ENCODE data around the gene EXOSC1. TPM values are rescaled to one million over a fixed set of nuclear protein-coding genes. Genes with fewer than 3 reads are reported as not detected.
A peak's percentile ranks its signal among the peaks of the same experiment; 100 is the strongest.

EXOSC1 gene
- total RNA-seq, 2 experiments from 2014 or later = 43.3 to 49.2 TPM

GRCh38 chr10:97463363-97464132 lies 17.7 kb upstream of the EXOSC1 start:
- peak overlapping the region; percentile 55 for H3K27ac Mint-ChIP-seq
- H3K4me3 Mint-ChIP-seq = no peak overlapping the region
- CTCF ChIA-PET = interaction anchor here (0.8 to 2.7 kb wide), 15 partner anchors 9 to 185 kb away, joined by 3 to 22 read pairs (median 4); partner anchors contain the start of gene RRP12
- H3K9me3 Mint-ChIP-seq = no peaks in the 10 kb centered on the region
- no peaks in the 10 kb centered on the region for H3K4me1 Mint-ChIP-seq (ENCODE audit: low read depth)
- ATAC-seq = peak; percentile 80
- peaks cover 42% of the 10 kb centered on the region for H3K36me3 Mint-ChIP-seq (ENCODE audit: low read depth)
- POLR2A ChIA-PET = interaction anchor here (0.9 to 4.3 kb wide), 3 partner anchors 8 to 63 kb away, joined by 3 to 27 read pairs (median 4); no protein-coding TSS in a partner anchor
- H3K27me3 Mint-ChIP-seq = no peaks in the 10 kb centered on the region
- peak; percentile 89 for TF ChIP-seq CTCF (IDR thresholded peaks at IDR 0.05)
- DNase-seq = peak; percentile 40
- intact Hi-C loops (cut with micrococcal nuclease) = loop anchor here (2.0 kb wide), 1 partner anchor 87 kb away; no protein-coding TSS in a partner anchor

GRCh38 chr10:97462309-97462708 lies 16.5 kb upstream of the EXOSC1 start:
- no peak for TF ChIP-seq CTCF (IDR thresholded peaks at IDR 0.05)
- intact Hi-C loops (cut with micrococcal nuclease) = no loop called here
- Mint-ChIP-seq H3K4me3 (no peak overlapping the region), H3K27me3 (no peaks in the 10 kb centered on the region), H3K36me3 (ENCODE audit: low read depth) (peaks cover 48% of the 10 kb centered on the region), H3K4me1 (ENCODE audit: low read depth) (no peaks in the 10 kb centered on the region), H3K9me3 (no peaks in the 10 kb centered on the region), H3K27ac (no peak overlapping the region)
- no peak for ATAC-seq
- ChIA-PET POLR2A (interaction anchor here (1.4 kb wide), 1 partner anchor 15 kb away, joined by 5 read pairs; no protein-coding TSS in a partner anchor), CTCF (interaction anchor here (1.5 to 2.3 kb wide), 4 partner anchors 54 to 92 kb away, joined by 5 to 10 read pairs (median 7); no protein-coding TSS in a partner anchor)
- no peak for DNase-seq

- Mint-ChIP-seq H3K36me3 (ENCODE audit: low read depth) (peaks cover 66% of the 10 kb centered on the region), H3K9me3 (no peaks in the 10 kb centered on the region), H3K4me1 (ENCODE audit: low read depth) (peaks cover 6% of the 10 kb centered on the region), H3K4me3 (no peak overlapping the region), H3K27ac (no peak overlapping the region), H3K27me3 (no peaks in the 10 kb centered on the region)
- no peak for TF ChIP-seq CTCF (IDR thresholded peaks at IDR 0.05)
- ATAC-seq (no peak), DNase-seq (no peak)
- POLR2A ChIA-PET = interaction anchor here (0.5 kb wide), 1 partner anchor 31 kb away, joined by 3 read pairs; no protein-coding TSS in a partner anchor
- CTCF ChIA-PET = interaction anchor here (0.8 to 2.3 kb wide), 4 partner anchors 12 to 94 kb away, joined by 3 to 10 read pairs (median 3); no protein-coding TSS in a partner anchor
- intact Hi-C loops (cut with micrococcal nuclease) = no loop called here
Observed at GRCh38 chr10:97459933-97460332, 14.1 kb upstream of the EXOSC1 start.

- no peaks in the 10 kb centered on the region for H3K9me3 Mint-ChIP-seq
- peak overlapping the region; percentile 31 for H3K27ac Mint-ChIP-seq
- H3K27me3 Mint-ChIP-seq = no peaks in the 10 kb centered on the region
- TF ChIP-seq CTCF (IDR thresholded peaks at IDR 0.05) = no peak
- intact Hi-C loops (cut with micrococcal nuclease) = no loop called here
- ATAC-seq (no peak), DNase-seq (no peak)
- H3K4me1 Mint-ChIP-seq (ENCODE audit: low read depth) = peaks cover 14% of the 10 kb centered on the region
- H3K4me3 Mint-ChIP-seq = no peak overlapping the region
- ChIA-PET CTCF (interaction anchor here (0.8 to 1.4 kb wide), 2 partner anchors 11 to 51 kb away, joined by 3 read pairs; no protein-coding TSS in a partner anchor), POLR2A (interaction anchor here (0.6 kb wide), 1 partner anchor 38 kb away, joined by 3 read pairs; no protein-coding TSS in a partner anchor)
- H3K36me3 Mint-ChIP-seq (ENCODE audit: low read depth) = peaks cover 66% of the 10 kb centered on the region
Observed at GRCh38 chr10:97459111-97459510, 13.3 kb upstream of the EXOSC1 start.
